HG02973 (cell line): ENCODE measurements around the gene PPM1N.

ENCODE experiments used
- ATAC-seq: cut with Tn5 transposase; IDR thresholded peaks from one replicate; pipeline ENCODE4 v1.9.1; 2021; ENCODE audit warnings: moderate library complexity; ENCODE audit not compliant: unreplicated experiment

PPM1N gene

GRCh38 chr19:45485305-45486077 is 12.8 kb upstream of the PPM1N start:
- peak; percentile 82 for ATAC-seq

- no peak for ATAC-seq
These were observed 9.5 kb upstream of the PPM1N start for GRCh38 chr19:45488708-45489107.

- ATAC-seq = no peak
These were observed 8.9 kb upstream of the PPM1N start for GRCh38 chr19:45489216-45489855.

GRCh38 chr19:45492137-45492626 is 6.1 kb upstream of the PPM1N start:
- no peak for ATAC-seq

- ATAC-seq = no peak
These were observed 5.4 kb upstream of the PPM1N start for GRCh38 chr19:45492627-45493470.

- no peak for ATAC-seq
These were observed 3.9 kb upstream of the PPM1N start for GRCh38 chr19:45494261-45494916.

- no peak for ATAC-seq
These were observed 3.1 kb upstream of the PPM1N start for GRCh38 chr19:45495178-45495577.

- ATAC-seq = peak; percentile 2
These were observed 1.8 kb upstream of the PPM1N start for GRCh38 chr19:45496349-45496953.

GRCh38 chr19:45497791-45498190 is 452 bp upstream of the PPM1N start:
- ATAC-seq = no peak

- no peak for ATAC-seq
These were observed 1.2 kb downstream of the PPM1N start for GRCh38 chr19:45499196-45500180.

- no peak for ATAC-seq
These were observed 2.9 kb downstream of the PPM1N start for GRCh38 chr19:45500918-45501729.

- ATAC-seq = no peak
These were observed 3.4 kb downstream of the PPM1N start for GRCh38 chr19:45501730-45502014.

GRCh38 chr19:45502111-45502510 is 3.9 kb downstream of the PPM1N start:
- ATAC-seq = no peak

- ATAC-seq = no peak
These were observed 5.7 kb downstream of the PPM1N start for GRCh38 chr19:45503909-45504308.

- no peak for ATAC-seq
These were observed 7.1 kb downstream of the PPM1N start for GRCh38 chr19:45505151-45505995.

- no peak for ATAC-seq
These were observed 7.7 kb downstream of the PPM1N start for GRCh38 chr19:45505996-45506245.

GRCh38 chr19:45506246-45506988 is 8.2 kb downstream of the PPM1N start:
- peak; percentile 47 for ATAC-seq
